ENCODE results near the gene SPRR2B.

DNA sequence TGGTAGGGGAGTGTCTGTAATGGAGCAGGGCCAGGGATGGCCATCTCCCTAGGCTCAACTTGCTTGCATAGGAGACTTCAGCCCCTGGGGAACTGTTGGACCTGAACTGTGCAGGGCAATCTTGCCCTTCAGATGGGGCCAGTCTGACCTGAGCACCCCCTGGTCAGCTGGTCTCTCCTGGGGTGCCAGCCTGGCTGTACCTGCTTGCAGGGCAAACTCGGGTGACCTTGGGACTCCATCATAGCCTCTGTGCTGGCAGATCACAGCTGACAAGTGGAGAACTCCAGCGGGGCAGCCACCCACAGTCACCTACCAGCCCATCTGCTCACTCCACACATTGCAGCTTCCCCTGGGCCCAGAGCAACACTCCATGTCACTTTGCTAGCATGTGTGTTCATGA lies 22.2 kb downstream of the SPRR2B start:
- no peak for TF ChIP-seq POLR2A (IDR thresholded peaks at IDR 0.05)
- no peak for TF ChIP-seq EP300 (IDR thresholded peaks at IDR 0.05)
- TF ChIP-seq, protein P1, sequence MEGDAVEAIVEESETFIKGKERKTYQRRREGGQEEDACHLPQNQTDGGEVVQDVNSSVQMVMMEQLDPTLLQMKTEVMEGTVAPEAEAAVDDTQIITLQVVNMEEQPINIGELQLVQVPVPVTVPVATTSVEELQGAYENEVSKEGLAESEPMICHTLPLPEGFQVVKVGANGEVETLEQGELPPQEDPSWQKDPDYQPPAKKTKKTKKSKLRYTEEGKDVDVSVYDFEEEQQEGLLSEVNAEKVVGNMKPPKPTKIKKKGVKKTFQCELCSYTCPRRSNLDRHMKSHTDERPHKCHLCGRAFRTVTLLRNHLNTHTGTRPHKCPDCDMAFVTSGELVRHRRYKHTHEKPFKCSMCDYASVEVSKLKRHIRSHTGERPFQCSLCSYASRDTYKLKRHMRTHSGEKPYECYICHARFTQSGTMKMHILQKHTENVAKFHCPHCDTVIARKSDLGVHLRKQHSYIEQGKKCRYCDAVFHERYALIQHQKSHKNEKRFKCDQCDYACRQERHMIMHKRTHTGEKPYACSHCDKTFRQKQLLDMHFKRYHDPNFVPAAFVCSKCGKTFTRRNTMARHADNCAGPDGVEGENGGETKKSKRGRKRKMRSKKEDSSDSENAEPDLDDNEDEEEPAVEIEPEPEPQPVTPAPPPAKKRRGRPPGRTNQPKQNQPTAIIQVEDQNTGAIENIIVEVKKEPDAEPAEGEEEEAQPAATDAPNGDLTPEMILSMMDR (IDR thresholded peaks at IDR 0.05): no peak
- no peak for TF ChIP-seq POLR2AphosphoS5 (IDR thresholded peaks at IDR 0.05)

All from gastroesophageal sphincter (tissue), 3 donors.